SJCRH30 (cell line): Measurements from ENCODE around the gene EFHC2. TPM values are rescaled to one million over a fixed set of nuclear protein-coding genes. Genes with fewer than 3 reads are reported as not detected.

Source experiments
- DNase-seq, 2 experiments: peaks; one replicate each; pipeline ENCODE4 v3.0.0-alpha.2; 2015 to 2020
- H3K27ac ChIP-seq: fragments of 250-450 bp; sonication (Bioruptor Pico); 2 replicates; pipeline ENCODE4 v1.5.1; 2020; ENCODE audit warnings: mild to moderate bottlenecking, moderate library complexity
- H3K27me3 ChIP-seq: fragments of 250-450 bp; sonication (Bioruptor Pico); 2 replicates; pipeline ENCODE4 v1.5.1; 2020; ENCODE audit warnings: mild to moderate bottlenecking, moderate library complexity
- H3K36me3 ChIP-seq: fragments of 250-450 bp; sonication (Bioruptor Pico); 2 replicates; pipeline ENCODE4 v1.5.1; 2020; ENCODE audit warnings: mild to moderate bottlenecking, moderate library complexity
- H3K4me1 ChIP-seq: fragments of 250-450 bp; sonication (Bioruptor Pico); 2 replicates; pipeline ENCODE4 v1.5.1; 2020; ENCODE audit warnings: mild to moderate bottlenecking, moderate library complexity
- H3K4me3 ChIP-seq: fragments of 250-450 bp; sonication (Bioruptor Pico); 2 replicates; pipeline ENCODE4 v1.5.1; 2020; ENCODE audit warnings: mild to moderate bottlenecking, moderate library complexity
- H3K9me3 ChIP-seq: fragments of 250-450 bp; sonication (Bioruptor Pico); replicated peaks from 2 replicates; pipeline ENCODE4 v1.5.1; 2020; ENCODE audit warnings: mild to moderate bottlenecking, moderate library complexity
- total RNA-seq: library from RNA; depleted of rRNA; stranded (reverse); fragments of >200 nt; shearing (Covaris generic); gene quantifications from 2 replicates; pipeline ENCODE4 v1.2.3, GENCODE V29; 2014

The EFHC2 gene
- total RNA-seq, 1 experiment from 2014 or later, result 0.04 TPM

- Histone ChIP-seq H3K27ac (no peak overlapping the region), H3K4me3 (no peak overlapping the region), H3K36me3 (no peaks in the 10 kb centered on the region), H3K27me3 (no peaks in the 10 kb centered on the region), H3K4me1 (no peaks in the 10 kb centered on the region), H3K9me3 (no peaks in the 10 kb centered on the region)
- no peak for DNase-seq
These were observed 169.4 kb downstream of the EFHC2 start for GRCh38 chrX:44174061-44174460.

GRCh38 chrX:44173219-44173618 lies 170.3 kb downstream of the EFHC2 start:
- Histone ChIP-seq H3K4me1 (no peaks in the 10 kb centered on the region), H3K4me3 (no peak overlapping the region), H3K9me3 (no peaks in the 10 kb centered on the region), H3K36me3 (no peaks in the 10 kb centered on the region), H3K27ac (no peak overlapping the region), H3K27me3 (no peaks in the 10 kb centered on the region)
- no peak for DNase-seq

GRCh38 chrX:44167116-44167515 lies 176.4 kb downstream of the EFHC2 start:
- Histone ChIP-seq H3K9me3 (no peaks in the 10 kb centered on the region), H3K36me3 (no peaks in the 10 kb centered on the region), H3K27me3 (no peaks in the 10 kb centered on the region), H3K4me1 (no peaks in the 10 kb centered on the region), H3K4me3 (no peak overlapping the region), H3K27ac (no peak overlapping the region)
- DNase-seq, result no peak

- no peak overlapping the region for H3K4me3 ChIP-seq
- DNase-seq, result no peak
- H3K36me3 ChIP-seq, result no peaks in the 10 kb centered on the region
- H3K9me3 ChIP-seq, result no peaks in the 10 kb centered on the region
- H3K4me1 ChIP-seq, result no peaks in the 10 kb centered on the region
- no peak overlapping the region for H3K27ac ChIP-seq
- H3K27me3 ChIP-seq, result no peaks in the 10 kb centered on the region
These were observed 180.5 kb downstream of the EFHC2 start for GRCh38 chrX:44162964-44163475.

- Histone ChIP-seq H3K4me1 (no peaks in the 10 kb centered on the region), H3K27me3 (no peaks in the 10 kb centered on the region), H3K9me3 (no peaks in the 10 kb centered on the region), H3K36me3 (no peaks in the 10 kb centered on the region), H3K4me3 (no peak overlapping the region), H3K27ac (no peak overlapping the region)
- DNase-seq, result no peak
These were observed 185.6 kb downstream of the EFHC2 start for GRCh38 chrX:44157858-44158257.

GRCh38 chrX:44157283-44157682 lies 186.2 kb downstream of the EFHC2 start:
- Histone ChIP-seq H3K36me3 (no peaks in the 10 kb centered on the region), H3K9me3 (no peaks in the 10 kb centered on the region), H3K27me3 (no peaks in the 10 kb centered on the region), H3K4me1 (no peaks in the 10 kb centered on the region), H3K27ac (no peak overlapping the region), H3K4me3 (no peak overlapping the region)
- DNase-seq, result no peak

- DNase-seq, result no peak
- H3K36me3 ChIP-seq, result no peaks in the 10 kb centered on the region
- no peaks in the 10 kb centered on the region for H3K9me3 ChIP-seq
- no peak overlapping the region for H3K4me3 ChIP-seq
- H3K27ac ChIP-seq, result no peak overlapping the region
- H3K4me1 ChIP-seq, result no peaks in the 10 kb centered on the region
- H3K27me3 ChIP-seq, result no peaks in the 10 kb centered on the region
These were observed 186.7 kb downstream of the EFHC2 start for GRCh38 chrX:44156726-44157125.

DNA sequence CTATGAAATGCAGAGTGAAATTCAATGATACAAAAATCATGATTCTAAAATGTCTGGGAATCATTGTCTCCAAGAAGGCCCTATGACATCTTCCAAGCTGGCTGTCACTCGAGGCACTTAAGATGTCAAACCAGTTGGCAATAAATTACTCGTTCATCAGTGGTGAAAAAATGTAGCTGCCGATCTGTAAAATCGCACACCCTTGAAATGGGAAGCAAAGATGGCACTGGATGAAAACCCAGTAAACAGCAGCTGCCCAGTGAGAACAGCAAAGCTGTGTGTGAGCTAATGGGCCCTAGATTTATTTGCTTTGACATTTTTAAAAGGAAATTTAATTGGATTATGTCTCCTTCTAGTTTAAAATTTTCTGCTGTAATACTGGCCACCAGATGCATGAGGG lies 188.3 kb downstream of the EFHC2 start:
- DNase-seq, result no peak

GRCh38 chrX:44152852-44153251 lies 190.6 kb downstream of the EFHC2 start:
- Histone ChIP-seq H3K4me3 (no peak overlapping the region), H3K9me3 (no peaks in the 10 kb centered on the region), H3K27me3 (no peaks in the 10 kb centered on the region), H3K4me1 (no peaks in the 10 kb centered on the region), H3K36me3 (no peaks in the 10 kb centered on the region), H3K27ac (no peak overlapping the region)
- DNase-seq, result no peak

More for the DNA sequence above, 188.3 kb downstream of the EFHC2 start:
- Histone ChIP-seq H3K27ac (no peak overlapping the region), H3K36me3 (no peaks in the 10 kb centered on the region), H3K4me1 (no peaks in the 10 kb centered on the region), H3K27me3 (no peaks in the 10 kb centered on the region), H3K9me3 (no peaks in the 10 kb centered on the region), H3K4me3 (no peak overlapping the region)

- no peak for DNase-seq
- H3K27me3 ChIP-seq, result no peaks in the 10 kb centered on the region
- H3K4me3 ChIP-seq, result no peak overlapping the region
- no peak overlapping the region for H3K27ac ChIP-seq
- H3K36me3 ChIP-seq, result no peaks in the 10 kb centered on the region
- H3K9me3 ChIP-seq, result no peaks in the 10 kb centered on the region
- no peaks in the 10 kb centered on the region for H3K4me1 ChIP-seq
These were observed 196.3 kb downstream of the EFHC2 start for GRCh38 chrX:44147130-44147529.

DNA sequence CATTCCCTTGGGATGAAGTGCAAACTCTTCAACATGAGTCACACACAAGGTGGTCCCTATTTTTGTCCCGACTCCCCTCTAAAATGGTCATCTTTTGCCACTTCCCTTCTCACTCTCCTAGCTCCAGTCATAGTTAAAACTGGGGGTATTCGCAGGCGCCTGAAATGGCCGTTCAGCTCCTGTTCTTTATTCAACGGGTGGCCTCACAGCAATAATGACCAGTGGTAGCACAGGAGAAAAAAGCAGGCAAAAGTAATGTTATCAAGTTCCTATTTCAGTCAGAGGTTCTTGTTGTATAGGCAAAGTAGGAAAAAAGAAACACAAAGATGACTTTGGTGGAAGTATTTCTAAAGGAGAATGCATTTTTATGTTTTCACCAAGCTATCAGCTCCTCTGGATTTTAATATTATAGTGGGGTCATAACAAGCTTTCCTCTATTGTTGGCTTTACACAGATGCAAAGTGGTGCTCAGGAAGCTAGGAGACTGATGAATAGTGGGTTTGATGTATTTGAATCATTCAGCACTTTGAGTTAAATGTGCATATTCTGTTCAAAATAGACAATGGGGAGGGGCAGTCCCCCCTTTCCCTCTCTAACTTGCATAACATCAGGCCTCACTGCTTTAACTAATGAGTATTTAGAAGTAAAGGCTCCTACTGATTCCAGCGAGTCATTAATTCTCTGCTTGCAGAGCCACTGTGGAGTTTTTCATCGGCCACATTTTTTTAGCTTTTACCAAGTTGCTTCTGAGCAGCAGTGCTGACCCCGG lies 199.1 kb downstream of the EFHC2 start:
- Histone ChIP-seq H3K9me3 (no peaks in the 10 kb centered on the region), H3K27ac (no peak overlapping the region), H3K4me1 (no peaks in the 10 kb centered on the region), H3K36me3 (no peaks in the 10 kb centered on the region), H3K27me3 (no peaks in the 10 kb centered on the region), H3K4me3 (no peak overlapping the region)
- no peak for DNase-seq

- Histone ChIP-seq H3K27ac (no peak overlapping the region), H3K4me3 (no peak overlapping the region), H3K9me3 (no peaks in the 10 kb centered on the region), H3K27me3 (no peaks in the 10 kb centered on the region), H3K4me1 (no peaks in the 10 kb centered on the region), H3K36me3 (no peaks in the 10 kb centered on the region)
- no peak for DNase-seq
These were observed 200.3 kb downstream of the EFHC2 start for GRCh38 chrX:44143061-44143602.

- DNase-seq, result no peak
- H3K9me3 ChIP-seq, result no peaks in the 10 kb centered on the region
- H3K27ac ChIP-seq, result no peak overlapping the region
- no peaks in the 10 kb centered on the region for H3K27me3 ChIP-seq
- no peak overlapping the region for H3K4me3 ChIP-seq
- no peaks in the 10 kb centered on the region for H3K36me3 ChIP-seq
- no peaks in the 10 kb centered on the region for H3K4me1 ChIP-seq
These were observed 213.3 kb downstream of the EFHC2 start for GRCh38 chrX:44130189-44130588.

- H3K27ac ChIP-seq, result no peak overlapping the region
- no peaks in the 10 kb centered on the region for H3K27me3 ChIP-seq
- H3K4me1 ChIP-seq, result no peaks in the 10 kb centered on the region
These were observed 230.1 kb downstream of the EFHC2 start for GRCh38 chrX:44113337-44113736.

DNA sequence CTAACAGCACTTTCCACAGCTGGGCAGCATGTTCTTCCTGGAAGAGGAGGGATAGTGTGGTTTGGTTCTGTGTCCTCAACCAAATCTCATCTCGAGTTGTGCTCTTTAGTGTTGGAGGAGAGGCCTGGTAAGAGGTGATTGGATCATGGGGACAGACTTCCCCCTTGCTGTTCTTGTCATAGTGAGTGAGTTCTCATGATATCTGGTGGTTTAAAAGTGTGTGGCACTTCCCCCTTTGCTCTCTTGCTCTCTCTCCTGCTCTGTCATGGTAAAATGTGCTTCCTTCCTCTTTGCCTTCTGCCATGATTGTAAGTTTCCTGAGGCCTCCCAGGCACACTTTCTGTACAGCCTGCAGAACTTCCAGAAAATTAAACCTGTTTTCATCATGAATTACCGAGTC lies 236.6 kb downstream of the EFHC2 start:
- Histone ChIP-seq H3K9me3 (no peaks in the 10 kb centered on the region), H3K4me3 (no peak overlapping the region), H3K27ac (no peak overlapping the region), H3K27me3 (no peaks in the 10 kb centered on the region), H3K36me3 (no peaks in the 10 kb centered on the region), H3K4me1 (no peaks in the 10 kb centered on the region)
- no peak for DNase-seq

More at GRCh38 chrX:44113337-44113736, 230.1 kb downstream of the EFHC2 start:
- Histone ChIP-seq H3K36me3 (no peaks in the 10 kb centered on the region), H3K4me3 (no peak overlapping the region), H3K9me3 (no peaks in the 10 kb centered on the region)
- DNase-seq, result no peak
